Breast epithelium (tissue), 3 donors: ENCODE data around the gene MICALL2.

ENCODE experiments used
- POLR2A ChIP-seq: fragments of 450-650 bp; IDR thresholded peaks from one replicate; pipeline ENCODE4 v1.6.1; 2016; ENCODE audit warnings: antibody characterized with exemption, mild to moderate bottlenecking, moderate library complexity
- POLR2AphosphoS5 ChIP-seq, 3 donors: sonication (generic); formaldehyde crosslinking; IDR thresholded peaks; one replicate each; pipeline ENCODE4 v1.6.1; 2017; ENCODE audit warnings: antibody characterized with exemption in 3 of 3
- TF ChIP-seq, protein P1 (sequence below), 3 donors: fragments of 450-650 bp; IDR thresholded peaks; one replicate each; pipeline ENCODE4 v1.5.1; 2016 to 2017; ENCODE audit warnings: antibody characterized with exemption in 3 of 3, mild to moderate bottlenecking in 3 of 3, moderate library complexity in 3 of 3

DNA sequence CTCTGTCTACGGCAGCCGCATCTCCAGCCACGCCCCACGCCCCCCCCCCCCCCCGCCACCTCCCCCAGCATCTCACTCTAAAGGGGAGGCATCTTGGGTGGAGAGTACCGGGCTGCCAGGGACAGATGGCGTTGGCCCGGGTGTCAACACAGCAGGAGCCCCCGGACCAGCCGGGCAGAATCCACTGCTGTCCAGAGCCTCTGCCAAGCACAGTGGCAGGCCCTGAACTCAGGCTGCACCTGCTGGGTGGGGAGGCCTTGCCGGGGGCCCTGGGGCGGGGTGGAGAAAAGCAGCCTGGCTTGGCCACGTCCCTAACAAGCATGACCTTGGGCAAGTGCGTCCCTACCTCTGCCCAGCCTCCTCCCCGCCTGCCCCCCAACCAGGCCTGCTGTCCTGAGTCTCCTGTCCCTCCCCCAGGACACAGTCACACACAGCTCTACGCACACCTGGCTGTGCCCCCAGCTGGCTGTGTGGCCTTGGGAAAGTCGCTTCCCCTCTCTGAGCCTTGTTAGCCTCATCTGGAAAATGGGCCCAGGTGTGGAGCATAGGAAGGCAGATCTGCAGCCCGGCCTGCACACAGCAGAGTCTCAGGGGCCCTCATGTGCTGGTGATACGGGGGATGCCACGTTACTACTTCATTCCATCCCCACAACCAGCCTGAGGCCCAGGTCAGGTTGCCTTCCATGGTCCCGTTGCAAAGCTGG is 45.2 kb downstream of the MICALL2 start:
- TF ChIP-seq, protein P1, sequence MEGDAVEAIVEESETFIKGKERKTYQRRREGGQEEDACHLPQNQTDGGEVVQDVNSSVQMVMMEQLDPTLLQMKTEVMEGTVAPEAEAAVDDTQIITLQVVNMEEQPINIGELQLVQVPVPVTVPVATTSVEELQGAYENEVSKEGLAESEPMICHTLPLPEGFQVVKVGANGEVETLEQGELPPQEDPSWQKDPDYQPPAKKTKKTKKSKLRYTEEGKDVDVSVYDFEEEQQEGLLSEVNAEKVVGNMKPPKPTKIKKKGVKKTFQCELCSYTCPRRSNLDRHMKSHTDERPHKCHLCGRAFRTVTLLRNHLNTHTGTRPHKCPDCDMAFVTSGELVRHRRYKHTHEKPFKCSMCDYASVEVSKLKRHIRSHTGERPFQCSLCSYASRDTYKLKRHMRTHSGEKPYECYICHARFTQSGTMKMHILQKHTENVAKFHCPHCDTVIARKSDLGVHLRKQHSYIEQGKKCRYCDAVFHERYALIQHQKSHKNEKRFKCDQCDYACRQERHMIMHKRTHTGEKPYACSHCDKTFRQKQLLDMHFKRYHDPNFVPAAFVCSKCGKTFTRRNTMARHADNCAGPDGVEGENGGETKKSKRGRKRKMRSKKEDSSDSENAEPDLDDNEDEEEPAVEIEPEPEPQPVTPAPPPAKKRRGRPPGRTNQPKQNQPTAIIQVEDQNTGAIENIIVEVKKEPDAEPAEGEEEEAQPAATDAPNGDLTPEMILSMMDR (IDR thresholded peaks at IDR 0.05): no peak
- TF ChIP-seq POLR2A (no peak), POLR2AphosphoS5 (IDR thresholded peaks at IDR 0.05) (no peak)
